Mesenchymal stem cell (in vitro differentiated cells and primary cell): ENCODE results near the gene CUX1.

Source experiments
- DNase-seq: peaks from one replicate; pipeline ENCODE4 v3.0.0-alpha.2; 2013
- H2AFZ ChIP-seq: one replicate; pipeline ENCODE4 v1.6.1; 2013; ENCODE audit warnings: low read depth, mild to moderate bottlenecking, control low read depth, inconsistent platforms, low read length, moderate library complexity
- H2AK5ac ChIP-seq: 2 replicates; pipeline ENCODE4 v1.6.1; 2013; ENCODE audit warnings: low read length, moderate library complexity, mild to moderate bottlenecking, inconsistent platforms; ENCODE audit not compliant: severe bottlenecking
- H2BK120ac ChIP-seq: one replicate; pipeline ENCODE4 v1.6.1; 2013; ENCODE audit warnings: low read depth, mild to moderate bottlenecking, inconsistent platforms, low read length, moderate library complexity
- H2BK12ac ChIP-seq, 2 experiments: one replicate each; pipeline ENCODE4 v1.6.1; 2013; ENCODE audit warnings: inconsistent platforms in 2 of 2, low read length in 2 of 2, mild to moderate bottlenecking in 2 of 2, moderate library complexity in 2 of 2, control low read depth in 1 of 2
- H2BK15ac ChIP-seq: one replicate; pipeline ENCODE4 v1.6.1; 2013; ENCODE audit warnings: mild to moderate bottlenecking, low read depth, inconsistent platforms; ENCODE audit not compliant: poor library complexity, severe bottlenecking
- H2BK5ac ChIP-seq: 2 replicates; pipeline ENCODE4 v1.6.1; 2013; ENCODE audit warnings: low read depth, mild to moderate bottlenecking, low read length, control low read depth, inconsistent platforms; ENCODE audit not compliant: poor library complexity, severe bottlenecking
- H3K14ac ChIP-seq, 2 experiments: one replicate each; pipeline ENCODE4 v1.6.1; 2013; ENCODE audit warnings: inconsistent platforms in 2 of 2, low read length in 2 of 2, control low read depth in 1 of 2, mild to moderate bottlenecking in 1 of 2, moderate library complexity in 1 of 2
- H3K18ac ChIP-seq, 2 experiments: one replicate each; pipeline ENCODE4 v1.6.1; 2013; ENCODE audit warnings: inconsistent platforms in 2 of 2, low read length in 2 of 2, control low read depth in 1 of 2, low read depth in 1 of 2, mild to moderate bottlenecking in 1 of 2
- H3K23ac ChIP-seq, 2 experiments: one replicate each; pipeline ENCODE4 v1.6.1; 2013; ENCODE audit warnings: inconsistent platforms in 2 of 2, low read length in 2 of 2, mild to moderate bottlenecking in 2 of 2, moderate library complexity in 2 of 2, control low read depth in 1 of 2
- H3K27ac ChIP-seq: 2 replicates; pipeline ENCODE4 v1.5.1; 2013; ENCODE audit warnings: mild to moderate bottlenecking, moderate library complexity, low read length, control low read depth, inconsistent platforms; ENCODE audit not compliant: poor library complexity, severe bottlenecking
- H3K27me3 ChIP-seq, 2 experiments: 2 replicates each; pipeline versions ENCODE4 v1.6.1 to v1.7.0; 2013; ENCODE audit warnings: low read length in 2 of 2, mild to moderate bottlenecking in 2 of 2, moderate library complexity in 2 of 2, control low read depth in 1 of 2, inconsistent platforms in 1 of 2; ENCODE audit not compliant: control insufficient read depth in 1 of 2, insufficient read depth in 1 of 2
- H3K36me3 ChIP-seq, 2 experiments: 2 replicates each; pipeline versions ENCODE4 v1.6.1 to v1.7.0; 2013; ENCODE audit warnings: low read length in 2 of 2, control low read depth in 1 of 2, inconsistent platforms in 1 of 2, low read depth in 1 of 2, mild to moderate bottlenecking in 1 of 2; ENCODE audit not compliant: insufficient read depth in 2 of 2, control insufficient read depth in 1 of 2
- H3K4ac ChIP-seq, 2 experiments: one replicate each; pipeline ENCODE4 v1.6.1; 2013; ENCODE audit warnings: inconsistent platforms in 2 of 2, low read length in 2 of 2, mild to moderate bottlenecking in 2 of 2, moderate library complexity in 2 of 2, control low read depth in 1 of 2, low read depth in 1 of 2
- H3K4me1 ChIP-seq: 2 replicates; pipeline ENCODE4 v1.6.1; 2013; ENCODE audit warnings: low read depth, low read length, control low read depth; ENCODE audit not compliant: control insufficient read depth, insufficient read depth
- H3K4me2 ChIP-seq: 2 replicates; pipeline ENCODE4 v1.6.1; 2013; ENCODE audit warnings: low read length, mild to moderate bottlenecking, inconsistent platforms; ENCODE audit not compliant: poor library complexity, severe bottlenecking
- H3K4me3 ChIP-seq, 2 experiments: 2 replicates each; pipeline versions ENCODE4 v1.5.1 to v1.7.0; 2013; ENCODE audit warnings: low read length in 2 of 2, mild to moderate bottlenecking in 2 of 2, control low read depth in 1 of 2, low read depth in 1 of 2; ENCODE audit not compliant: insufficient read depth in 1 of 2
- H3K79me1 ChIP-seq: replicated peaks from 2 replicates; pipeline ENCODE4 v1.6.1; 2013; ENCODE audit warnings: mild to moderate bottlenecking, control low read depth, low read length, inconsistent platforms; ENCODE audit not compliant: poor library complexity, severe bottlenecking
- H3K9ac ChIP-seq: 2 replicates; pipeline ENCODE4 v1.7.0; 2013; ENCODE audit warnings: mild to moderate bottlenecking, low read length, moderate library complexity
- H3K9me3 ChIP-seq: 2 replicates; pipeline ENCODE4 v1.7.0; 2013; ENCODE audit warnings: mild to moderate bottlenecking, low read length; ENCODE audit not compliant: control insufficient read depth
- H4K8ac ChIP-seq: one replicate; pipeline ENCODE4 v1.6.1; 2013; ENCODE audit warnings: inconsistent platforms, mild to moderate bottlenecking, low read length, moderate library complexity
- H4K91ac ChIP-seq: one replicate; pipeline ENCODE4 v1.6.1; 2013; ENCODE audit warnings: mild to moderate bottlenecking, low read length, inconsistent platforms
- WGBS: methylation state at CpG from one replicate; pipeline ENCODE4 v1.1.7; 2013; ENCODE audit warnings: mixed read lengths; 5-methylcytosine and 5-hydroxymethylcytosine counted together

Gene CUX1

GRCh38 chr7:101945034-101945758, 127.8 kb downstream of the CUX1 start:
- no peak overlapping the region for H3K4me3 ChIP-seq
- DNase-seq = no peak
- no peak overlapping the region for H3K4ac ChIP-seq
- H2AFZ ChIP-seq = no peak overlapping the region
- H3K9me3 ChIP-seq = no peaks in the 10 kb centered on the region
- no peak overlapping the region for H3K9ac ChIP-seq
- no peak overlapping the region for H4K8ac ChIP-seq
- H2BK120ac ChIP-seq = no peak overlapping the region
- H2BK5ac ChIP-seq = no peak overlapping the region
- peak overlapping the region in 1 of 2 experiments; percentile 7 for H2BK12ac ChIP-seq
- no peaks in the 10 kb centered on the region for H3K36me3 ChIP-seq
- H3K18ac ChIP-seq = no peak overlapping the region
- H3K4me1 ChIP-seq = peaks cover 27% of the 10 kb centered on the region
- no peak overlapping the region for H3K4me2 ChIP-seq
- no peak overlapping the region for H4K91ac ChIP-seq
- H2BK15ac ChIP-seq = no peak overlapping the region
- 94% methylated on average over 14 of the region's 15 CpGs for WGBS
- no peaks in the 10 kb centered on the region for H3K27me3 ChIP-seq
- H3K27ac ChIP-seq = no peak overlapping the region
- H3K79me1 ChIP-seq = peaks cover 37% of the 10 kb centered on the region
- no peak overlapping the region for H2AK5ac ChIP-seq
- H3K23ac ChIP-seq = no peak overlapping the region
- no peak overlapping the region for H3K14ac ChIP-seq

- Histone ChIP-seq H3K9ac (no peak overlapping the region), H3K18ac (peak overlapping the region in 1 of 2 experiments; percentile 29), H3K36me3 (no peaks in the 10 kb centered on the region), H2BK5ac (no peak overlapping the region), H3K79me1 (peaks cover 33% of the 10 kb centered on the region), H3K4ac (no peak overlapping the region), H3K14ac (no peak overlapping the region), H2BK12ac (no peak overlapping the region), H3K4me2 (no peak overlapping the region), H2AFZ (no peak overlapping the region), H2BK120ac (no peak overlapping the region), H3K27ac (no peak overlapping the region), H2BK15ac (no peak overlapping the region), H3K27me3 (no peaks in the 10 kb centered on the region), H4K8ac (no peak overlapping the region), H2AK5ac (no peak overlapping the region), H3K4me3 (no peak overlapping the region), H3K23ac (no peak overlapping the region), H4K91ac (no peak overlapping the region), H3K9me3 (no peaks in the 10 kb centered on the region), H3K4me1 (peaks cover 17% of the 10 kb centered on the region)
- DNase-seq = peak; percentile 59
- WGBS = 47% methylated on average over 10 of the region's 10 CpGs
Observed at GRCh38 chr7:101947899-101948298, 130.5 kb downstream of the CUX1 start.

- no peaks in the 10 kb centered on the region for H3K36me3 ChIP-seq
- H3K4me2 ChIP-seq = no peak overlapping the region
- peak overlapping the region in 1 of 2 experiments; percentile 58 for H3K4ac ChIP-seq
- H2BK120ac ChIP-seq = peak overlapping the region; percentile 52
- H2BK5ac ChIP-seq = no peak overlapping the region
- DNase-seq = no peak
- H3K4me3 ChIP-seq = no peak overlapping the region
- no peak overlapping the region for H3K27ac ChIP-seq
- H4K8ac ChIP-seq = no peak overlapping the region
- no peak overlapping the region for H3K9ac ChIP-seq
- no peak overlapping the region for H2AFZ ChIP-seq
- no peak overlapping the region for H3K23ac ChIP-seq
- peaks cover 18% of the 10 kb centered on the region for H3K4me1 ChIP-seq
- no peak overlapping the region for H3K14ac ChIP-seq
- WGBS = 98% methylated on average over 4 of the region's 4 CpGs
- H2BK15ac ChIP-seq = peak overlapping the region; percentile 70
- H2BK12ac ChIP-seq = peak overlapping the region; percentile 41 to 77
- H3K79me1 ChIP-seq = peaks cover 30% of the 10 kb centered on the region
- H3K9me3 ChIP-seq = no peaks in the 10 kb centered on the region
- H3K27me3 ChIP-seq = no peaks in the 10 kb centered on the region
- H2AK5ac ChIP-seq = no peak overlapping the region
- peak overlapping the region; percentile 22 for H4K91ac ChIP-seq
- peak overlapping the region in 1 of 2 experiments; percentile 28 for H3K18ac ChIP-seq
Observed at GRCh38 chr7:101948650-101949049, 131.2 kb downstream of the CUX1 start.

GRCh38 chr7:101950450-101951119, 133.2 kb downstream of the CUX1 start:
- H4K91ac ChIP-seq = no peak overlapping the region
- no peak overlapping the region for H2AK5ac ChIP-seq
- H3K9ac ChIP-seq = no peak overlapping the region
- no peak overlapping the region for H2BK5ac ChIP-seq
- H4K8ac ChIP-seq = peak overlapping the region; percentile 4
- no peak overlapping the region for H3K4me3 ChIP-seq
- 59% methylated on average over 4 of the region's 4 CpGs for WGBS
- DNase-seq = peak; percentile 95
- peaks cover 30% of the 10 kb centered on the region for H3K79me1 ChIP-seq
- no peaks in the 10 kb centered on the region for H3K27me3 ChIP-seq
- no peak overlapping the region for H2BK120ac ChIP-seq
- no peaks in the 10 kb centered on the region for H3K36me3 ChIP-seq
- no peak overlapping the region for H2AFZ ChIP-seq
- no peak overlapping the region for H3K27ac ChIP-seq
- no peak overlapping the region for H3K23ac ChIP-seq
- H3K4ac ChIP-seq = no peak overlapping the region
- no peak overlapping the region for H2BK12ac ChIP-seq
- H3K14ac ChIP-seq = no peak overlapping the region
- H3K4me2 ChIP-seq = no peak overlapping the region
- H3K4me1 ChIP-seq = peaks cover 8% of the 10 kb centered on the region
- no peak overlapping the region for H2BK15ac ChIP-seq
- H3K9me3 ChIP-seq = no peaks in the 10 kb centered on the region
- H3K18ac ChIP-seq = peak overlapping the region in 1 of 2 experiments; percentile 24
